ENCODE data around the gene OR7A5. TPM values are rescaled to one million over a fixed set of nuclear protein-coding genes. Genes with fewer than 3 reads are reported as not detected.

The OR7A5 gene
- polyA plus RNA-seq, 2 of the 4 experiments (the other 2 are of a cell fraction) = not detected

DNA sequence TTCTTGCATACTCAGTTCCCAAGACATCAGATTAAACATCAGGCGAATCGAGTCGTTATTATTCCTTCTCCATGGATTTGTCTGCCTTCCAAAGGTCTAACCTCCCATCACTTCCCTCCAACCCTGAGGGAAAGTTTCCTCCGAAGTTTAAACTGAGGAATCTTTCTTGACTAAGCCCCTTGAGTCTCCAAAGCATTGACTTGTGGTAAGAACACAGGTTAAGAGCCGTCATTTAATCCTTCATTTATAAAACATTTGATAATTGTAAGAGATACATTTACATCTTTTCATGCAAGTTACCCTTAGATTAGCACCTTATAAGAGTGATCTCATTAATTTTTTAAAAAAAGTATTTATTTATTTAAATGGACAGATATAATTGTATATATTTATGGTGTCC, 13.8 kb upstream of the OR7A5 start, which contains the start of gene OR7A10:
Gene OR7A10 (minus strand): TSS at position 101 of the 400 bp plus-strand sequence. CDS start 7,045 bp downstream, outside the sequence.
- Histone ChIP-seq H3K9me3 (no peaks in the 10 kb centered on the region), H3K4me1 (no peaks in the 10 kb centered on the region), H3K4me2 (no peak within 1 kb of the TSS), H3K27ac (no peak within 1 kb of the TSS), H3K4me3 (no peak within 1 kb of the TSS)
- DNase-seq (ENCODE audit: low read depth in 1 of 2, low spot score in 1 of 2) = no peak
- no peak for FAIRE-seq
- ChIA-PET CTCF (no interaction called here), POLR2A (no interaction called here)
- 3% methylated on average over 5 of the region's 5 CpGs for WGBS (ENCODE audit: missing lambda C conversion rate)
- no peak for ATAC-seq
- TF ChIP-seq EHF (CRISPR knock-in tag; IDR thresholded peaks at IDR 0.05) = no peak
- TF ChIP-seq, protein P1, sequence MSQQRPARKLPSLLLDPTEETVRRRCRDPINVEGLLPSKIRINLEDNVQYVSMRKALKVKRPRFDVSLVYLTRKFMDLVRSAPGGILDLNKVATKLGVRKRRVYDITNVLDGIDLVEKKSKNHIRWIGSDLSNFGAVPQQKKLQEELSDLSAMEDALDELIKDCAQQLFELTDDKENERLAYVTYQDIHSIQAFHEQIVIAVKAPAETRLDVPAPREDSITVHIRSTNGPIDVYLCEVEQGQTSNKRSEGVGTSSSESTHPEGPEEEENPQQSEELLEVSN (IDR thresholded peaks at IDR 0.05; ENCODE audit: borderline replicate concordance, low read depth) = no peak
- no peak for TF ChIP-seq RCOR1 (IDR thresholded peaks at IDR 0.05; ENCODE audit: low read depth, low read length)
- TF ChIP-seq, protein P2, sequence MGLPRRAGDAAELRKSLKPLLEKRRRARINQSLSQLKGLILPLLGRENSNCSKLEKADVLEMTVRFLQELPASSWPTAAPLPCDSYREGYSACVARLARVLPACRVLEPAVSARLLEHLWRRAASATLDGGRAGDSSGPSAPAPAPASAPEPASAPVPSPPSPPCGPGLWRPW (IDR thresholded peaks at IDR 0.05) = no peak
- no peak for TF ChIP-seq ZC3H11A (IDR thresholded peaks at IDR 0.05)

DNA sequence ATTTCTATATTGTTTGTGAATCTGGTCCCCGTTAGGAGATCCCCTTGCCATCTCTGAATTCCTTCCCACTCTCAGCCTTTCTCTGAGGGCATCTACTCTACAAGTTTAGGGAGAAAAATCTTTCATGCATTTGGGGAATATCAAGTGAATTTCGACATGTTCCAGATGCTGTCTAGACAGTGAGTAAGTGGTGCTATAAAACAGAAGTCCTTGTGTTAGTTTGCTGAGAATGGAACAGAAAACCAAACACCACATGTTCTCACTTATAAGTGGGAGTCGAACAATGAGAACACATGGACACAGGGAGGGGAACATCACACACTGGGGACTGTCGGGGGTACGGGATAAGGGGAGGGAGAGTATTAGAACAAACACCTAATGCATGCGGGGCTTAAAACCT, 8.6 kb upstream of the OR7A5 start:
- Histone ChIP-seq H3K27ac (no peak overlapping the region), H3K4me2 (no peak overlapping the region), H3K4me3 (no peak overlapping the region), H3K9me3 (0 out of 3 replicates have a peak, but pooled peaks cover 3% of the 10 kb centered on the region), H3K4me1 (no peaks in the 10 kb centered on the region)
- ATAC-seq = no peak
- 0% methylated on average over 6 of the region's 6 CpGs for WGBS (ENCODE audit: missing lambda C conversion rate)
- FAIRE-seq = no peak
- TF ChIP-seq ZNF302 (CRISPR knock-in tag; IDR thresholded peaks at IDR 0.05) (no peak), HOXA7 (CRISPR knock-in tag; IDR thresholded peaks at IDR 0.05) (no peak), GATA3 (IDR thresholded peaks at IDR 0.05; ENCODE audit: borderline replicate concordance) (no peak), EP300 (IDR thresholded peaks at IDR 0.05) (no peak), EHMT2 (IDR thresholded peaks at IDR 0.05; ENCODE audit: low read depth) (no peak), JUNB (IDR thresholded peaks at IDR 0.05) (no peak), RFX5 (IDR thresholded peaks at IDR 0.05) (no peak), RNF2 (IDR thresholded peaks at IDR 0.05; ENCODE audit: borderline replicate concordance, low read depth) (no peak), HEYL (CRISPR knock-in tag; IDR thresholded peaks at IDR 0.05) (no peak), MAFK (IDR thresholded peaks at IDR 0.05; ENCODE audit: partially characterized antibody) (no peak), ZSCAN20 (CRISPR knock-in tag; IDR thresholded peaks at IDR 0.05) (no peak), POLR2A (IDR thresholded peaks at IDR 0.05; ENCODE audit: low read length) (no peak), KDM1A (IDR thresholded peaks at IDR 0.05; ENCODE audit: low read depth) (no peak)
- TF ChIP-seq, protein P1 (IDR thresholded peaks at IDR 0.05; ENCODE audit: borderline replicate concordance, low read depth) = no peak
- TF ChIP-seq, protein P3, sequence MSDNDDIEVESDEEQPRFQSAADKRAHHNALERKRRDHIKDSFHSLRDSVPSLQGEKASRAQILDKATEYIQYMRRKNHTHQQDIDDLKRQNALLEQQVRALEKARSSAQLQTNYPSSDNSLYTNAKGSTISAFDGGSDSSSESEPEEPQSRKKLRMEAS (IDR thresholded peaks at IDR 0.05) = no peak
- TF ChIP-seq, protein P4, sequence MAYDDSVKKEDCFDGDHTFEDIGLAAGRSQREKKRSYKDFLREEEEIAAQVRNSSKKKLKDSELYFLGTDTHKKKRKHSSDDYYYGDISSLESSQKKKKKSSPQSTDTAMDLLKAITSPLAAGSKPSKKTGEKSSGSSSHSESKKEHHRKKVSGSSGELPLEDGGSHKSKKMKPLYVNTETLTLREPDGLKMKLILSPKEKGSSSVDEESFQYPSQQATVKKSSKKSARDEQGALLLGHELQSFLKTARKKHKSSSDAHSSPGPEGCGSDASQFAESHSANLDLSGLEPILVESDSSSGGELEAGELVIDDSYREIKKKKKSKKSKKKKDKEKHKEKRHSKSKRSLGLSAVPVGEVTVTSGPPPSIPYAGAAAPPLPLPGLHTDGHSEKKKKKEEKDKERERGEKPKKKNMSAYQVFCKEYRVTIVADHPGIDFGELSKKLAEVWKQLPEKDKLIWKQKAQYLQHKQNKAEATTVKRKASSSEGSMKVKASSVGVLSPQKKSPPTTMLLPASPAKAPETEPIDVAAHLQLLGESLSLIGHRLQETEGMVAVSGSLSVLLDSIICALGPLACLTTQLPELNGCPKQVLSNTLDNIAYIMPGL (CRISPR knock-in tag; IDR thresholded peaks at IDR 0.05; ENCODE audit: borderline replicate concordance) = no peak
- TF ChIP-seq, protein P5, sequence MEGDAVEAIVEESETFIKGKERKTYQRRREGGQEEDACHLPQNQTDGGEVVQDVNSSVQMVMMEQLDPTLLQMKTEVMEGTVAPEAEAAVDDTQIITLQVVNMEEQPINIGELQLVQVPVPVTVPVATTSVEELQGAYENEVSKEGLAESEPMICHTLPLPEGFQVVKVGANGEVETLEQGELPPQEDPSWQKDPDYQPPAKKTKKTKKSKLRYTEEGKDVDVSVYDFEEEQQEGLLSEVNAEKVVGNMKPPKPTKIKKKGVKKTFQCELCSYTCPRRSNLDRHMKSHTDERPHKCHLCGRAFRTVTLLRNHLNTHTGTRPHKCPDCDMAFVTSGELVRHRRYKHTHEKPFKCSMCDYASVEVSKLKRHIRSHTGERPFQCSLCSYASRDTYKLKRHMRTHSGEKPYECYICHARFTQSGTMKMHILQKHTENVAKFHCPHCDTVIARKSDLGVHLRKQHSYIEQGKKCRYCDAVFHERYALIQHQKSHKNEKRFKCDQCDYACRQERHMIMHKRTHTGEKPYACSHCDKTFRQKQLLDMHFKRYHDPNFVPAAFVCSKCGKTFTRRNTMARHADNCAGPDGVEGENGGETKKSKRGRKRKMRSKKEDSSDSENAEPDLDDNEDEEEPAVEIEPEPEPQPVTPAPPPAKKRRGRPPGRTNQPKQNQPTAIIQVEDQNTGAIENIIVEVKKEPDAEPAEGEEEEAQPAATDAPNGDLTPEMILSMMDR (IDR thresholded peaks at IDR 0.05) = no peak
- TF ChIP-seq, protein P6, sequence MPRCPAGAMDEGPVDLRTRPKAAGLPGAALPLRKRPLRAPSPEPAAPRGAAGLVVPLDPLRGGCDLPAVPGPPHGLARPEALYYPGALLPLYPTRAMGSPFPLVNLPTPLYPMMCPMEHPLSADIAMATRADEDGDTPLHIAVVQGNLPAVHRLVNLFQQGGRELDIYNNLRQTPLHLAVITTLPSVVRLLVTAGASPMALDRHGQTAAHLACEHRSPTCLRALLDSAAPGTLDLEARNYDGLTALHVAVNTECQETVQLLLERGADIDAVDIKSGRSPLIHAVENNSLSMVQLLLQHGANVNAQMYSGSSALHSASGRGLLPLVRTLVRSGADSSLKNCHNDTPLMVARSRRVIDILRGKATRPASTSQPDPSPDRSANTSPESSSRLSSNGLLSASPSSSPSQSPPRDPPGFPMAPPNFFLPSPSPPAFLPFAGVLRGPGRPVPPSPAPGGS (IDR thresholded peaks at IDR 0.05) = no peak
- no peak for DNase-seq (ENCODE audit: low read depth in 1 of 2, low spot score in 1 of 2)
- POLR2A ChIA-PET = no interaction called here
- CTCF ChIA-PET = no interaction called here

Data from A549 (cell line).